Mesodermal cell (in vitro differentiated cells): ENCODE results near the gene QRICH1.
A peak's percentile ranks its signal among the peaks of the same experiment; 100 is the strongest.

ENCODE experiments used
- H3K27ac ChIP-seq: 2 replicates; pipeline ENCODE4 v1.7.0; 2013; ENCODE audit warnings: mild to moderate bottlenecking, low read depth, low read length, moderate library complexity; ENCODE audit not compliant: severe bottlenecking
- H3K36me3 ChIP-seq: 2 replicates; pipeline ENCODE4 v1.7.1; 2013; ENCODE audit warnings: mild to moderate bottlenecking, low read length, moderate library complexity; ENCODE audit not compliant: control insufficient read depth, insufficient read depth
- H3K4me1 ChIP-seq: one replicate; pipeline ENCODE4 v1.7.1; 2013; ENCODE audit warnings: mild to moderate bottlenecking, low read length; ENCODE audit not compliant: insufficient read depth, control insufficient read depth, poor library complexity, severe bottlenecking
- H3K4me3 ChIP-seq: 2 replicates; pipeline ENCODE4 v1.7.0; 2013; ENCODE audit warnings: low read length, control low read depth, mild to moderate bottlenecking; ENCODE audit not compliant: insufficient read depth, poor library complexity, severe bottlenecking; ENCODE audit errors: extremely low read depth
- H3K9me3 ChIP-seq: 2 replicates; pipeline ENCODE4 v1.7.1; 2013; ENCODE audit warnings: mild to moderate bottlenecking, low read length, moderate library complexity; ENCODE audit not compliant: control insufficient read depth
- WGBS, 2 experiments: methylation state at CpG; one replicate each; pipeline ENCODE4 v1.1.5; 2013; ENCODE audit warnings: missing lambda C conversion rate in 2 of 2; ENCODE audit not compliant: insufficient coverage in 2 of 2; 5-methylcytosine and 5-hydroxymethylcytosine counted together

Gene QRICH1

GRCh38 chr3:49092938-49093852 is 676 bp downstream of the QRICH1 start:
- peaks cover 52% of the 10 kb centered on the region for H3K36me3 ChIP-seq
- H3K9me3 ChIP-seq = no peaks in the 10 kb centered on the region
- peaks cover 9% of the 10 kb centered on the region for H3K4me1 ChIP-seq
- 0% methylated on average over 61 to 62 of the region's 86 CpGs for WGBS, 2 experiments
- H3K27ac ChIP-seq = peak overlapping the region; percentile 100
- H3K4me3 ChIP-seq = peak overlapping the region; percentile 85

DNA sequence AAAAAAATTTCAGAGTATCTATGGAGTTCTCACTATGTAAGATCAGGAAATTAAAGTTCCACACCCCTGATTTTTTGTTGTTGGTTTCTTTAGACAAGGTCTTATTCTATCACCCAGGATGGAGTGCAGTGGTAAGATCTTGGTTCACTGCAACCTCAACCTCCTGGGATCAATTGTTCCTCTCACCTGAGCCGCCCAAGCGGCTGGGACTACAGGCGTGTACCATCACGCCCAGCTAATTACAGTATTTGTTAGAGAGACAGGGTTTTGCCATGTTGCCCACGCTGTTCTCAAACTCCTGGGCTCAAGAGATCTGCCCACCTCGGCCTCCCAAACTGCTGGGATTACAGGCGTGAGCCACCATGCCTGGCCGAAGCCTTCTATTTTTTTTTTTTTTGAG is 12.4 kb downstream of the QRICH1 start:
- Histone ChIP-seq H3K9me3 (no peaks in the 10 kb centered on the region), H3K36me3 (peaks cover 59% of the 10 kb centered on the region), H3K27ac (no peak overlapping the region), H3K4me3 (no peak overlapping the region), H3K4me1 (no peaks in the 10 kb centered on the region)
- 94 to 95% methylated on average over 6 to 8 of the region's 8 CpGs for WGBS, 2 experiments

- Histone ChIP-seq H3K27ac (no peak overlapping the region), H3K4me3 (no peak overlapping the region), H3K9me3 (no peaks in the 10 kb centered on the region), H3K36me3 (peaks cover 68% of the 10 kb centered on the region), H3K4me1 (no peaks in the 10 kb centered on the region)
- WGBS, 2 experiments = 88 to 89% methylated on average over 1 of the region's 2 CpGs
These were observed 14.6 kb downstream of the QRICH1 start for GRCh38 chr3:49079270-49079669.

DNA sequence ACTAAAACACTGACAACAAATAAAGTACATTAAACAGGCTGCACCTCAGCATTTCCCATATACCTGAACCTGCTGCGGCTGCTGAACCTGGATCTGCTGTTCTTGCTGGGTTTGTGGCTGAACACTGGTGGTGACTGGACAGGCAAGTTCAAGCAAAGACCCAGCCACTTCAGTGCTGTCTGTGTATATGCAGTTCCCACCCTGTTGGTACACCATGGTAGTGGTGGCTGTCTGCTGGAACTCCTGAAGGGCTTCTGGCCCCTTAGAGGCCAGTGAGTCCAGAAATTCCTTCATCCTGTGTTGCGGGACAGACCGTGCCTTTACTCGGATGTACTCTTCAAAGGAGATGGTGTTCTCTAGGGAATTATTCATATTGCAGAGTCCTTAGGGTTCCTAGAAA is 17.2 kb downstream of the QRICH1 start:
- Histone ChIP-seq H3K4me1 (no peaks in the 10 kb centered on the region), H3K27ac (no peak overlapping the region), H3K4me3 (no peak overlapping the region), H3K9me3 (no peaks in the 10 kb centered on the region), H3K36me3 (peaks cover 75% of the 10 kb centered on the region)
- WGBS, 2 experiments = 100% methylated on average over 2 to 3 of the region's 4 CpGs

DNA sequence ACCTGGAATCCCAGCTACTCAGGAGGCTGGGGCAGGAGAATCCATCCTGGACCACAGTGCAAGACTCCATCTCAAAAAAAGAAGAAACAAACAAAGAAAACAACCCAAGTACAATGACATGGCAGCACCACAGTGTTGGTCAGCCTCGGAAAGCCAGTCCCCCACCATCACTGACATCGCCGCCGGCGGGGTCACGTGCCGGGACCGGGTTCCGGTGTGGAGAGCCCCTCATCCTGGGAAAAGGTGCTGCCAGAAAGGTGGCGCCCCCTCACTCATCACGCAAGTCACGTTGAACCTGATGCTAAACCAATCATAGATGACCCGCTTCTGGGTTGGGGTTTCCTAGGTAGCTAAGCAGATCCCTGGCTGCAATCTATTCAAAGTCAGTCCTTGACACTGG is 17.8 kb downstream of the QRICH1 start:
- Histone ChIP-seq H3K4me3 (no peak overlapping the region), H3K36me3 (peaks cover 80% of the 10 kb centered on the region), H3K27ac (no peak overlapping the region), H3K9me3 (no peaks in the 10 kb centered on the region), H3K4me1 (no peaks in the 10 kb centered on the region)
- WGBS, 2 experiments = 94 to 96% methylated on average over 10 to 13 of the region's 13 CpGs

- WGBS, 2 experiments = 86 to 98% methylated on average over 7 of the region's 7 CpGs
- H3K9me3 ChIP-seq = no peaks in the 10 kb centered on the region
- no peak overlapping the region for H3K27ac ChIP-seq
- H3K4me1 ChIP-seq = no peaks in the 10 kb centered on the region
- H3K36me3 ChIP-seq = peaks cover 83% of the 10 kb centered on the region
- no peak overlapping the region for H3K4me3 ChIP-seq
These were observed 35.9 kb downstream of the QRICH1 start for GRCh38 chr3:49058011-49058410.

DNA sequence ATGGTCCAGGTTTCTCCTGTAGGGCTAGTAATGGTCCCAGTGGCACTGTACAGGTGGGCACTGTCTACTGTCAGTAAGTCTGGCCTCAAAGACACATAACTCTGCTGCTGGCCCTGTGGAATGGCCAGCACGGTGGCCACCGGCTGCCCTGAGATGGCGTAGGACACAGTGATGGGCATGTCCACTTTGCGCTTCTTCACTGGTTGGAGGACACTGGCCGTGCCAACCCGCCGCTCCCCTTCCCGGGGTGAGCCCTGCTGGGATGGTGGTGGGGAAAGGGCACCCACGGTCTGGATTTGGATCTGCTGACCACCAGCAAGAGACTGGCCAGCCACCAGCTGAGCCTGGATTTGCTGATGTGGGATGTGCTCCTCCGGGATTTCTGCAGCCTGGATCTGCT is 36.6 kb downstream of the QRICH1 start:
- Histone ChIP-seq H3K4me3 (no peak overlapping the region), H3K36me3 (peaks cover 86% of the 10 kb centered on the region), H3K27ac (no peak overlapping the region), H3K9me3 (no peaks in the 10 kb centered on the region), H3K4me1 (no peaks in the 10 kb centered on the region)
- WGBS, 2 experiments = 95 to 100% methylated on average over 10 of the region's 10 CpGs

- H3K36me3 ChIP-seq = peaks cover 84% of the 10 kb centered on the region
- H3K4me3 ChIP-seq = no peak overlapping the region
- H3K4me1 ChIP-seq = no peaks in the 10 kb centered on the region
- H3K9me3 ChIP-seq = no peaks in the 10 kb centered on the region
- WGBS, 2 experiments = no CpG with 5 or more reads among the region's 2 CpGs
- H3K27ac ChIP-seq = no peak overlapping the region
These were observed 39.5 kb downstream of the QRICH1 start for GRCh38 chr3:49054344-49054862.

- Histone ChIP-seq H3K4me1 (no peaks in the 10 kb centered on the region), H3K9me3 (no peaks in the 10 kb centered on the region), H3K4me3 (no peak overlapping the region), H3K27ac (no peak overlapping the region), H3K36me3 (peaks cover 90% of the 10 kb centered on the region)
- WGBS, 2 experiments = 100% methylated on average over 1 of the region's 1 CpG; no CpG with 5 or more reads in 1 of the 2 experiments
These were observed 40.3 kb downstream of the QRICH1 start for GRCh38 chr3:49053543-49053942.

DNA sequence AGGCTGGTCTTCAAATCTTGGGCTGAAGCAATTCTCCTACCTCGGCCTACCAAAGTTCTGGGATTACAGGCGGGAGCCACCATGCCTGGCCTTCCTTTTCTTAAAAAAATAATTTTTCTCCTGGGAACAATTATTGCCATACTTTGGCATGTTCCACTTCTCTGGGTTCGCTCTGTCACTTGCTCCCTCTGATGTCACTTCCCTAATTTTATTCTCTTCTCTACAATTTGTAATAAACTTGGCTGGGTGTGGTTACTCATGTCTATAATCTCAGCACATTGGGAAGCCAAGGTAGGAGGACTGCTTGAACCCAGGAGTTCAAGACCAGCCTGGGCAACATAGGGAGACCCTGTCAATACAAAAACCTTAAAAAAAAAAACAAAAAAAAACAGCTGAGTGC is 58.6 kb downstream of the QRICH1 start:
- WGBS, 2 experiments = 93 to 94% methylated on average over 2 to 3 of the region's 3 CpGs
- Histone ChIP-seq H3K27ac (no peak overlapping the region), H3K36me3 (peaks cover 94% of the 10 kb centered on the region), H3K9me3 (no peaks in the 10 kb centered on the region), H3K4me1 (no peaks in the 10 kb centered on the region), H3K4me3 (no peak overlapping the region)

DNA sequence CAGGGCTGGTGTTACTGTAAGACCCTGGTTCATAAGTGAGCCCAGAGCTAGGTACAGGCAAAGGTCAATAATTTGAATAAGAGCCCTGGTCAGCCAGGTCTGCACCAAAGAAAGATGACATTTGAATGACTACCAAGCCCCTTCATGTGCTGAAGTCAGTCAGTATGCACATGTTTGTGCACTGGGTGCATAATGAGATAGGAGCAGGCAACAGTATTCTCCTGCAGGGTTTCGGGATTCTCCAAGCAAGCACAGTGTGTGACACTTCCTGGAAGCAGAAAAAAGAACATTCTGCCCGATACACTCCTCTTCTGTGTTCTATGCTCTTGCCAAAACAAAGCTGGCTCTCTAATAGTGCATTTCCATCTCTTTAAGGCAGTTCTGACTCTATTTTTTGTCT is 59.2 kb downstream of the QRICH1 start:
- no peak overlapping the region for H3K27ac ChIP-seq
- H3K4me1 ChIP-seq = no peaks in the 10 kb centered on the region
- H3K9me3 ChIP-seq = no peaks in the 10 kb centered on the region
- peaks cover 94% of the 10 kb centered on the region for H3K36me3 ChIP-seq
- H3K4me3 ChIP-seq = no peak overlapping the region
- 90 to 94% methylated on average over 2 of the region's 2 CpGs for WGBS, 2 experiments
